Glutamatergic neuron (in vitro differentiated cells): ENCODE results near the gene GSAP. TPM values are rescaled to one million over a fixed set of nuclear protein-coding genes. Genes with fewer than 3 reads are reported as not detected.

ENCODE experiments used
- DNase-seq: peaks from one replicate; pipeline ENCODE4 v3.0.0; 2022
- H3K27ac Mint-ChIP-seq: one replicate; pipeline ENCODE4 v1.8.0; 2020; ENCODE audit warnings: mild to moderate bottlenecking, mixed read lengths, inconsistent platforms; ENCODE audit not compliant: unreplicated experiment
- H3K27me3 Mint-ChIP-seq: one replicate; pipeline ENCODE4 v1.8.0; 2020; ENCODE audit warnings: mild to moderate bottlenecking, moderate library complexity, mixed read lengths, inconsistent platforms; ENCODE audit not compliant: unreplicated experiment
- H3K36me3 Mint-ChIP-seq: one replicate; pipeline ENCODE4 v1.8.0; 2020; ENCODE audit warnings: mild to moderate bottlenecking, mixed read lengths, inconsistent platforms; ENCODE audit not compliant: unreplicated experiment
- H3K4me1 Mint-ChIP-seq: one replicate; pipeline ENCODE4 v1.8.0; 2020; ENCODE audit warnings: mild to moderate bottlenecking, low read depth, mixed read lengths, inconsistent platforms; ENCODE audit not compliant: unreplicated experiment
- H3K4me3 Mint-ChIP-seq: one replicate; pipeline ENCODE4 v1.8.0; 2020; ENCODE audit warnings: mild to moderate bottlenecking, mixed read lengths, inconsistent platforms; ENCODE audit not compliant: unreplicated experiment
- H3K9me3 Mint-ChIP-seq: one replicate; pipeline ENCODE4 v1.8.0; 2020; ENCODE audit warnings: mild to moderate bottlenecking, moderate library complexity, mixed read lengths, inconsistent platforms; ENCODE audit not compliant: unreplicated experiment
- CTCF ChIP-seq: fragments of 200-600 bp; sonication (generic); IDR thresholded peaks from one replicate; pipeline ENCODE4 v1.5.0; 2021; ENCODE audit not compliant: partially characterized antibody, unreplicated experiment
- total RNA-seq: library from RNA; stranded (reverse); fragmentation: NEBNext Ultra II Directional; extraction: Animal tissue kit (Norgen Biotek cat#: 25700); gene quantifications from one replicate; pipeline ENCODE4 v1.2.1, GENCODE V29; 2021; ENCODE audit not compliant: unreplicated experiment

GSAP gene
- total RNA-seq, 1 donor from 2014 or later: 0.76 TPM

GRCh38 chr7:77290425-77290824, 125.7 kb downstream of the GSAP start:
- no peak for DNase-seq
- no peak for TF ChIP-seq CTCF

GRCh38 chr7:77289387-77289786, 126.8 kb downstream of the GSAP start:
- Mint-ChIP-seq H3K27ac (no peak overlapping the region), H3K36me3 (no peaks in the 10 kb centered on the region), H3K4me3 (no peak overlapping the region), H3K4me1 (no peaks in the 10 kb centered on the region), H3K9me3 (peaks cover 3% of the 10 kb centered on the region), H3K27me3 (peaks cover 2% of the 10 kb centered on the region)
- no peak for TF ChIP-seq CTCF
- DNase-seq: no peak

More at GRCh38 chr7:77290425-77290824, 125.7 kb downstream of the GSAP start:
- Mint-ChIP-seq H3K36me3 (no peaks in the 10 kb centered on the region), H3K27ac (no peak overlapping the region), H3K9me3 (peaks cover 3% of the 10 kb centered on the region), H3K4me3 (no peak overlapping the region), H3K4me1 (no peaks in the 10 kb centered on the region), H3K27me3 (peaks cover 2% of the 10 kb centered on the region)

- no peaks in the 10 kb centered on the region for H3K4me1 Mint-ChIP-seq
- DNase-seq: no peak
- H3K27me3 Mint-ChIP-seq: peaks cover 2% of the 10 kb centered on the region
- H3K36me3 Mint-ChIP-seq: no peaks in the 10 kb centered on the region
- no peak overlapping the region for H3K27ac Mint-ChIP-seq
- no peak overlapping the region for H3K4me3 Mint-ChIP-seq
- TF ChIP-seq CTCF: no peak
- H3K9me3 Mint-ChIP-seq: peaks cover 3% of the 10 kb centered on the region
Observed at GRCh38 chr7:77288676-77289320, 127.4 kb downstream of the GSAP start.

- Mint-ChIP-seq H3K4me3 (no peak overlapping the region), H3K9me3 (peaks cover 3% of the 10 kb centered on the region), H3K27ac (no peak overlapping the region), H3K36me3 (no peaks in the 10 kb centered on the region), H3K4me1 (no peaks in the 10 kb centered on the region), H3K27me3 (peaks cover 2% of the 10 kb centered on the region)
- no peak for TF ChIP-seq CTCF
- no peak for DNase-seq
Observed at GRCh38 chr7:77284616-77285015, 131.5 kb downstream of the GSAP start.

- Mint-ChIP-seq H3K27me3 (peaks cover 2% of the 10 kb centered on the region), H3K9me3 (no peaks in the 10 kb centered on the region), H3K36me3 (no peaks in the 10 kb centered on the region), H3K4me3 (no peak overlapping the region), H3K4me1 (no peaks in the 10 kb centered on the region), H3K27ac (no peak overlapping the region)
- no peak for TF ChIP-seq CTCF
- DNase-seq: no peak
Observed at GRCh38 chr7:77284005-77284404, 132.1 kb downstream of the GSAP start.
